HepG2 (cell line): Measurements from ENCODE around the gene KAZALD1. TPM values are rescaled to one million over a fixed set of nuclear protein-coding genes. Genes with fewer than 3 reads are reported as not detected.

Source experiments
- CERS6 ChIP-seq: sonication (generic); formaldehyde crosslinking; IDR thresholded peaks from 2 replicates; pipeline ENCODE4 v1.5.0; 2020; ENCODE audit warnings: missing genetic modification reagents
- FOXK1 ChIP-seq: sonication (generic); formaldehyde crosslinking; IDR thresholded peaks from 2 replicates; pipeline ENCODE4 v1.4.0; 2020; ENCODE audit warnings: low read depth, missing genetic modification reagents, borderline replicate concordance
- FUBP1 ChIP-seq: sonication (generic); formaldehyde crosslinking; IDR thresholded peaks from 2 replicates; pipeline ENCODE4 v1.5.1; 2020; ENCODE audit warnings: missing genetic modification reagents, mild to moderate bottlenecking, borderline replicate concordance
- KLF11 ChIP-seq: IDR thresholded peaks from 2 replicates; pipeline ENCODE4 v1.6.1; 2016; ENCODE audit warnings: missing compliant biosample characterization
- NFE2 ChIP-seq: sonication (generic); formaldehyde crosslinking; IDR thresholded peaks from 2 replicates; pipeline ENCODE4 v1.4.0; 2020; ENCODE audit warnings: missing genetic modification reagents
- PAXIP1 ChIP-seq: sonication (generic); formaldehyde crosslinking; conservative IDR thresholded peaks from 2 replicates; pipeline ENCODE4 v1.4.0; 2020; ENCODE audit warnings: mild to moderate bottlenecking, missing genetic modification reagents, moderate library complexity
- ZMAT3 ChIP-seq: sonication (generic); formaldehyde crosslinking; conservative IDR thresholded peaks from 2 replicates; pipeline ENCODE4 v1.7.0; 2021; ENCODE audit warnings: missing genetic modification reagents
- ZNF253 ChIP-seq: sonication (generic); formaldehyde crosslinking; IDR thresholded peaks from 2 replicates; pipeline ENCODE4 v1.8.0; 2022; ENCODE audit warnings: mild to moderate bottlenecking, missing genetic modification reagents, borderline replicate concordance
- ZNF510 ChIP-seq: sonication (generic); formaldehyde crosslinking; IDR thresholded peaks from 2 replicates; pipeline ENCODE4 v1.4.0; 2020; ENCODE audit warnings: low read depth, mild to moderate bottlenecking, missing genetic modification reagents
- ZNF644 ChIP-seq: IDR thresholded peaks from 2 replicates; pipeline ENCODE4 v1.6.1; 2016; ENCODE audit warnings: low read depth
- ZNF737 ChIP-seq: sonication (generic); formaldehyde crosslinking; IDR thresholded peaks from 2 replicates; pipeline ENCODE4 v1.5.0; 2020; ENCODE audit warnings: missing genetic modification reagents, mild to moderate bottlenecking, borderline replicate concordance
- ZNF790 ChIP-seq: sonication (generic); formaldehyde crosslinking; IDR thresholded peaks from 2 replicates; pipeline ENCODE4 v1.8.0; 2022; ENCODE audit warnings: missing genetic modification reagents, mild to moderate bottlenecking, borderline replicate concordance
- polyA plus RNA-seq, 8 experiments: library from polyadenylated mRNA; depleted of rRNA in 3 of 8; stranded (reverse) in 7 of 8; unstranded in 1 of 8; fragments of >200 nt; fragmentation: Illumina TruSeq in 4 of 8; extraction: Trizol in 4 of 8; gene quantifications; 2 replicates each; pipeline versions ENCODE4 v1.2.1 to v1.2.3, GENCODE V29; 2011 to 2016; ENCODE audit warnings: low read depth in 4 of 8, missing spikeins in 1 of 8, mixed read lengths in 1 of 8; ENCODE audit not compliant: insufficient read depth in 1 of 8
- total RNA-seq, 5 experiments: library from RNA; depleted of rRNA; stranded (reverse); fragments of >200 nt; fragmentation: Illumina TruSeq; extraction: Trizol; gene quantifications; 2 replicates each; pipeline ENCODE4 v1.2.3, GENCODE V29; 2016; ENCODE audit warnings: low read depth in 1 of 5
- TF ChIP-seq, protein P1 (sequence below): sonication (generic); formaldehyde crosslinking; IDR thresholded peaks from 2 replicates; pipeline ENCODE4 v1.5.1; 2020; ENCODE audit warnings: mild to moderate bottlenecking, missing genetic modification reagents, moderate library complexity
- TF ChIP-seq, protein P2 (sequence below): conservative IDR thresholded peaks from 2 replicates; pipeline ENCODE4 v1.6.1; 2018; ENCODE audit warnings: missing genetic modification reagents
- TF ChIP-seq, protein P3 (sequence below): sonication (generic); formaldehyde crosslinking; IDR thresholded peaks from 2 replicates; pipeline ENCODE4 v1.4.0; 2020; ENCODE audit warnings: missing genetic modification reagents; ENCODE audit errors: not compliant biosample characterization

Gene KAZALD1
- total and polyA plus RNA-seq, 2 of the 13 experiments (the other 11 are each of a cell fraction or from before 2014, with no cell fraction given) = 16.7 to 27.7 TPM

DNA sequence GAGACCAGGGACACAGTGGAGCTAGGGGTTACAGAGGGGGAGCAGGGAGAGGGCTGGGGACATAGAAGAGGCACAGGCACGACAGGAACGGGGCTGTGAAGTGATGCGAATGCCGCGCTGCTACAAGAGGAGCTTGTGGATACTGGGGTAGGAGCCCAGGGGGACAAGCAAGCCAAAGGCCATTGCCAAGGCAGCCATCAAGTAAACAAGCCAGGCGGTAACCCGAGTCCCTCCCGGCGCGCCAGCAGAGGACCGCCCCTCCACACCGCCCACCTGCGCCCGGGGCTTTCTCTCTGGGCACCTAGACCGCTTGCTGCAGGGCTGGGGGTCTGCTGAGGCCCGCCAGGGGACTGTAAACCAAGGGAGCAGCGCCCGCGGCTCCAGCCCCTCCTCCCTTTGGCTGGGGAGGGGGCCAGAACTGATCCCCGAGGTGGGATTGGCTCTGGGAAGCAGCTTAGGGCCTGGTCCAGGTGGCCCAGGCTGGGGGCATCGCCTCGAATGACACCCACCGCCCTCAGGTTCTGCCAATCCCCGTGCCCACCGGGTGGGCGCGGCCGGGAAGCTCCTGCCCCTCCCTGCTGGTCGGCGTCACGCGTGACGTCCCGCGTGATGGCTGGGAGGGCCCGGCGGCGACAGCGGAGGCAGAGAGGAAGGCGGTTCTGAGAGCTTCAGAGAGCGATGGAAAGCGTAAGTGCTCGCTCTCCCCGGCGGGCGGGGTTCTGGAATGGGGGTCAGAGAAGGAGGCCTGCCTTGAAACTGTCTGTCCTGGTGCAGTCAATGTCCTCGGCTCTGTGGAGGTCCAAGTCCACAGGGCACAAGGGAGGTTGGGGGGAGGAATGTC lies 29.8 kb upstream of the KAZALD1 start (continued):
- TF ChIP-seq, protein P1, sequence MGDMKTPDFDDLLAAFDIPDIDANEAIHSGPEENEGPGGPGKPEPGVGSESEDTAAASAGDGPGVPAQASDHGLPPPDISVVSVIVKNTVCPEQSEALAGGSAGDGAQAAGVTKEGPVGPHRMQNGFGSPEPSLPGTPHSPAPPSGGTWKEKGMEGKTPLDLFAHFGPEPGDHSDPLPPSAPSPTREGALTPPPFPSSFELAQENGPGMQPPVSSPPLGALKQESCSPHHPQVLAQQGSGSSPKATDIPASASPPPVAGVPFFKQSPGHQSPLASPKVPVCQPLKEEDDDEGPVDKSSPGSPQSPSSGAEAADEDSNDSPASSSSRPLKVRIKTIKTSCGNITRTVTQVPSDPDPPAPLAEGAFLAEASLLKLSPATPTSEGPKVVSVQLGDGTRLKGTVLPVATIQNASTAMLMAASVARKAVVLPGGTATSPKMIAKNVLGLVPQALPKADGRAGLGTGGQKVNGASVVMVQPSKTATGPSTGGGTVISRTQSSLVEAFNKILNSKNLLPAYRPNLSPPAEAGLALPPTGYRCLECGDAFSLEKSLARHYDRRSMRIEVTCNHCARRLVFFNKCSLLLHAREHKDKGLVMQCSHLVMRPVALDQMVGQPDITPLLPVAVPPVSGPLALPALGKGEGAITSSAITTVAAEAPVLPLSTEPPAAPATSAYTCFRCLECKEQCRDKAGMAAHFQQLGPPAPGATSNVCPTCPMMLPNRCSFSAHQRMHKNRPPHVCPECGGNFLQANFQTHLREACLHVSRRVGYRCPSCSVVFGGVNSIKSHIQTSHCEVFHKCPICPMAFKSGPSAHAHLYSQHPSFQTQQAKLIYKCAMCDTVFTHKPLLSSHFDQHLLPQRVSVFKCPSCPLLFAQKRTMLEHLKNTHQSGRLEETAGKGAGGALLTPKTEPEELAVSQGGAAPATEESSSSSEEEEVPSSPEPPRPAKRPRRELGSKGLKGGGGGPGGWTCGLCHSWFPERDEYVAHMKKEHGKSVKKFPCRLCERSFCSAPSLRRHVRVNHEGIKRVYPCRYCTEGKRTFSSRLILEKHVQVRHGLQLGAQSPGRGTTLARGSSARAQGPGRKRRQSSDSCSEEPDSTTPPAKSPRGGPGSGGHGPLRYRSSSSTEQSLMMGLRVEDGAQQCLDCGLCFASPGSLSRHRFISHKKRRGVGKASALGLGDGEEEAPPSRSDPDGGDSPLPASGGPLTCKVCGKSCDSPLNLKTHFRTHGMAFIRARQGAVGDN = peak; percentile 71
- TF ChIP-seq PAXIP1 (CRISPR knock-in tag) = no peak
- no peak for TF ChIP-seq NFE2 (CRISPR knock-in tag)
- TF ChIP-seq FOXK1 (CRISPR knock-in tag) = peak; percentile 63; the same call in 1 of the 2 replicates
- TF ChIP-seq ZNF510 (CRISPR knock-in tag) = no peak
- TF ChIP-seq ZMAT3 (CRISPR knock-in tag) = no peak
- no peak for TF ChIP-seq KLF11 (CRISPR knock-in tag)
- TF ChIP-seq ZNF790 = no peak
- TF ChIP-seq CERS6 (CRISPR knock-in tag) = no peak
- no peak for TF ChIP-seq ZNF644 (CRISPR knock-in tag)
- no peak for TF ChIP-seq ZNF253
- TF ChIP-seq, protein P2, sequence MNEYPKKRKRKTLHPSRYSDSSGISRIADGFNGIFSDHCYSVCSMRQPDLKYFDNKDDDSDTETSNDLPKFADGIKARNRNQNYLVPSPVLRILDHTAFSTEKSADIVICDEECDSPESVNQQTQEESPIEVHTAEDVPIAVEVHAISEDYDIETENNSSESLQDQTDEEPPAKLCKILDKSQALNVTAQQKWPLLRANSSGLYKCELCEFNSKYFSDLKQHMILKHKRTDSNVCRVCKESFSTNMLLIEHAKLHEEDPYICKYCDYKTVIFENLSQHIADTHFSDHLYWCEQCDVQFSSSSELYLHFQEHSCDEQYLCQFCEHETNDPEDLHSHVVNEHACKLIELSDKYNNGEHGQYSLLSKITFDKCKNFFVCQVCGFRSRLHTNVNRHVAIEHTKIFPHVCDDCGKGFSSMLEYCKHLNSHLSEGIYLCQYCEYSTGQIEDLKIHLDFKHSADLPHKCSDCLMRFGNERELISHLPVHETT = no peak
- no peak for TF ChIP-seq ZNF737
- TF ChIP-seq FUBP1 = no peak
- TF ChIP-seq, protein P3, sequence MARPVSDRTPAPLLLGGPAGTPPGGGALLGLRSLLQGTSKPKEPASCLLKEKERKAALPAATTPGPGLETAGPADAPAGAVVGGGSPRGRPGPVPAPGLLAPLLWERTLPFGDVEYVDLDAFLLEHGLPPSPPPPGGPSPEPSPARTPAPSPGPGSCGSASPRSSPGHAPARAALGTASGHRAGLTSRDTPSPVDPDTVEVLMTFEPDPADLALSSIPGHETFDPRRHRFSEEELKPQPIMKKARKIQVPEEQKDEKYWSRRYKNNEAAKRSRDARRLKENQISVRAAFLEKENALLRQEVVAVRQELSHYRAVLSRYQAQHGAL (CRISPR knock-in tag) = no peak
